HepG2 (cell line): ENCODE measurements around the gene SLC25A25. TPM values are rescaled to one million over a fixed set of nuclear protein-coding genes. Genes with fewer than 3 reads are reported as not detected.

Experiments
- ATAC-seq: fragments of 200-7000 bp; cut with Tn5 transposase; 3 replicates; pipeline ENCODE4 v1.9.1; 2020; ENCODE audit warnings: mild to moderate bottlenecking, moderate library complexity
- BruUV-seq: library from RNA; stranded (reverse); fragments of 400-500 nt; replicated peaks from 2 replicates; lab custom pipeline; 2021; lab: Mats Ljungman, UMichigan
- CTCF ChIA-PET: fragments of 300-600 bp; formaldehyde crosslinking; extraction: SDS; loops from one replicate; lab custom pipeline; 2021; ENCODE audit warnings: low total read pairs, inconsistent platforms, low intra/inter-chr PET ratio; lab: Yijun Ruan, JAX
- POLR2A ChIA-PET: fragments of 350-600 bp; sonication (Branson Sonifier 250); formaldehyde crosslinking; loops from one replicate; lab custom pipeline; 2020; ENCODE audit warnings: antibody characterized with exemption, inconsistent platforms; lab: Yijun Ruan, JAX
- DNase-seq: peaks from one replicate; pipeline ENCODE4 v3.0.0-alpha.2; 2015; ENCODE audit warnings: low spot score
- FAIRE-seq: peaks from 3 replicates; lab custom pipeline; 2011; peaks lifted over from hg19 to GRCh38; lab: Jason Lieb, UNC
- H2AFZ ChIP-seq: one replicate; pipeline ENCODE4 v1.6.1; 2011; ENCODE audit warnings: low read length, inconsistent platforms
- H3K27ac ChIP-seq: fragments of 300-600 bp; 3 replicates; pipeline ENCODE4 v1.8.0; 2011; ENCODE audit warnings: mixed run types, mild to moderate bottlenecking, mixed read lengths, low read length, inconsistent platforms; ENCODE audit not compliant: insufficient read depth; ENCODE audit errors: extremely low read length
- H3K27me3 ChIP-seq, 2 experiments: fragments of 200-600 bp in 1 of 2; 2 replicates in 1 of 2; 3 replicates in 1 of 2; pipeline versions ENCODE4 v1.6.0 to v1.8.0; 2011; ENCODE audit warnings: low read length in 2 of 2, mild to moderate bottlenecking in 2 of 2, moderate library complexity in 2 of 2, inconsistent platforms in 1 of 2; ENCODE audit not compliant: insufficient read depth in 2 of 2, control insufficient read depth in 1 of 2
- H3K36me3 ChIP-seq, 2 experiments: fragments of 200-600 bp in 1 of 2; replicated peaks in 1 of 2; 2 replicates in 1 of 2; 3 replicates in 1 of 2; pipeline versions ENCODE4 v1.5.1 to v1.8.0; 2011; ENCODE audit warnings: low read length in 2 of 2, inconsistent platforms in 1 of 2; ENCODE audit not compliant: insufficient read depth in 2 of 2, control insufficient read depth in 1 of 2
- H3K4me1 ChIP-seq: 2 replicates; pipeline ENCODE4 v1.5.1; 2012; ENCODE audit warnings: low read length, inconsistent platforms; ENCODE audit not compliant: insufficient read depth
- H3K4me2 ChIP-seq: 2 replicates; pipeline ENCODE4 v1.6.0; 2011; ENCODE audit warnings: low read depth, low read length, inconsistent platforms
- H3K4me3 ChIP-seq, 3 experiments: fragments of 200-600 bp in 1 of 3; sonication (generic), shearing (Covaris generic) in 1 of 3; replicated peaks in 1 of 3; 2 replicates each; pipeline ENCODE4 v1.5.1; 2011 to 2016; ENCODE audit warnings: low read length in 3 of 3, inconsistent platforms in 2 of 3, low read depth in 2 of 3, mild to moderate bottlenecking in 2 of 3, control low read depth in 1 of 3, mixed read lengths in 1 of 3; ENCODE audit not compliant: insufficient read depth in 1 of 3
- H3K79me2 ChIP-seq: one replicate; pipeline ENCODE4 v1.6.1; 2011; ENCODE audit warnings: low read length, inconsistent platforms; ENCODE audit not compliant: insufficient read depth
- H3K9ac ChIP-seq: 2 replicates; pipeline ENCODE4 v1.6.0; 2011; ENCODE audit warnings: mild to moderate bottlenecking, low read depth, low read length, inconsistent platforms; ENCODE audit not compliant: insufficient read depth
- H3K9me3 ChIP-seq: 2 replicates; pipeline ENCODE4 v1.5.1; 2012; ENCODE audit warnings: mild to moderate bottlenecking, low read length
- H4K20me1 ChIP-seq: 2 replicates; pipeline ENCODE4 v1.6.0; 2011; ENCODE audit warnings: inconsistent platforms, mild to moderate bottlenecking, low read length, moderate library complexity; ENCODE audit not compliant: insufficient read depth
- EP300 ChIP-seq, 3 experiments: sonication (generic) in 1 of 3; formaldehyde crosslinking in 1 of 3; IDR thresholded peaks; 2 replicates each; pipeline versions ENCODE4 v1.5.1 to v1.6.1; 2011 to 2020; ENCODE audit warnings: low read depth in 2 of 3, low read length in 2 of 3, borderline replicate concordance in 1 of 3, improper control_type of control experiment in 1 of 3, mild to moderate bottlenecking in 1 of 3, missing genetic modification reagents in 1 of 3, moderate library complexity in 1 of 3
- ISX ChIP-seq: sonication (generic); formaldehyde crosslinking; conservative IDR thresholded peaks from 2 replicates; pipeline ENCODE4 v1.5.0; 2020; ENCODE audit warnings: missing genetic modification reagents
- KLF15 ChIP-seq: sonication (generic); formaldehyde crosslinking; IDR thresholded peaks from 2 replicates; pipeline ENCODE4 v1.8.1; 2023; ENCODE audit warnings: borderline replicate concordance, mild to moderate bottlenecking, inconsistent platforms, missing genetic modification reagents, mixed read lengths
- RBFOX2 ChIP-seq: fragments of 200-400 bp; formaldehyde crosslinking; IDR thresholded peaks from 2 replicates; pipeline ENCODE4 v1.6.1; 2017; ENCODE audit warnings: low read depth, mild to moderate bottlenecking, low read length
- SMARCE1 ChIP-seq: fragments of 450-650 bp; IDR thresholded peaks from 2 replicates; pipeline ENCODE4 v1.6.1; 2017; ENCODE audit warnings: borderline replicate concordance
- THRA ChIP-seq: sonication (generic); formaldehyde crosslinking; IDR thresholded peaks from 2 replicates; pipeline ENCODE4 v1.4.0; 2020; ENCODE audit warnings: missing genetic modification reagents, borderline replicate concordance
- TOE1 ChIP-seq: sonication (generic); formaldehyde crosslinking; IDR thresholded peaks from 2 replicates; pipeline ENCODE4 v1.4.0; 2020; ENCODE audit warnings: mild to moderate bottlenecking, missing genetic modification reagents
- ZBTB1 ChIP-seq: sonication (generic); formaldehyde crosslinking; IDR thresholded peaks from 2 replicates; pipeline ENCODE4 v1.4.0; 2020; ENCODE audit warnings: missing genetic modification reagents, borderline replicate concordance
- ZBTB25 ChIP-seq: IDR thresholded peaks from 2 replicates; pipeline ENCODE4 v1.6.1; 2018; ENCODE audit warnings: missing genetic modification reagents
- ZNF18 ChIP-seq: sonication (generic); formaldehyde crosslinking; IDR thresholded peaks from 2 replicates; pipeline ENCODE4 v1.8.0; 2022; ENCODE audit warnings: mild to moderate bottlenecking, missing genetic modification reagents; ENCODE audit not compliant: insufficient replicate concordance
- ZNF230 ChIP-seq: sonication (generic); formaldehyde crosslinking; IDR thresholded peaks from 2 replicates; pipeline ENCODE4 v1.4.0; 2020; ENCODE audit warnings: mild to moderate bottlenecking, missing genetic modification reagents
- ZNF616 ChIP-seq: sonication (generic); formaldehyde crosslinking; IDR thresholded peaks from 2 replicates; pipeline ENCODE4 v1.5.0; 2020; ENCODE audit warnings: low read depth, mild to moderate bottlenecking, missing genetic modification reagents
- ZNF709 ChIP-seq: sonication (generic); formaldehyde crosslinking; IDR thresholded peaks from 2 replicates; pipeline ENCODE4 v1.5.0; 2020; ENCODE audit warnings: mild to moderate bottlenecking, missing genetic modification reagents
- ZNF816 ChIP-seq: sonication (generic); formaldehyde crosslinking; IDR thresholded peaks from 2 replicates; pipeline ENCODE4 v1.8.0; 2022; ENCODE audit warnings: missing genetic modification reagents, mild to moderate bottlenecking, borderline replicate concordance
- ZNF883 ChIP-seq: sonication (generic); formaldehyde crosslinking; IDR thresholded peaks from 2 replicates; pipeline ENCODE4 v1.5.1; 2020; ENCODE audit warnings: mild to moderate bottlenecking, missing genetic modification reagents; ENCODE audit errors: not compliant biosample characterization
- WGBS: methylation state at CpG from one replicate; pipeline ENCODE4 v1.1.6; 2017; ENCODE audit warnings: low lambda C conversion rate; 5-methylcytosine and 5-hydroxymethylcytosine counted together
- in situ Hi-C: cut with HindIII; loops from 2 replicates; pipeline ENCODE4 v1.10.0; 2017; ENCODE audit warnings: low pct_unique_long_range_greater_than_20kb; ENCODE audit not compliant: extremely low pct_ligation_motif_present
- intact Hi-C: fragments of 100-400 bp; cut with micrococcal nuclease; formaldehyde crosslinking; loops from one replicate; pipeline ENCODE4 v1.10.0; 2022; ENCODE audit not compliant: unreplicated experiment
- polyA plus RNA-seq, 8 experiments: library from polyadenylated mRNA; depleted of rRNA in 3 of 8; stranded (reverse) in 7 of 8; unstranded in 1 of 8; fragments of >200 nt; fragmentation: Illumina TruSeq in 4 of 8; extraction: Trizol in 4 of 8; gene quantifications; 2 replicates each; pipeline versions ENCODE4 v1.2.1 to v1.2.3, GENCODE V29; 2011 to 2016; ENCODE audit warnings: low read depth in 4 of 8, missing spikeins in 1 of 8, mixed read lengths in 1 of 8; ENCODE audit not compliant: insufficient read depth in 1 of 8
- total RNA-seq, 5 experiments: library from RNA; depleted of rRNA; stranded (reverse); fragments of >200 nt; fragmentation: Illumina TruSeq; extraction: Trizol; gene quantifications; 2 replicates each; pipeline ENCODE4 v1.2.3, GENCODE V29; 2016; ENCODE audit warnings: low read depth in 1 of 5

SLC25A25 gene
- total and polyA plus RNA-seq, 2 of the 13 experiments (the other 11 are each of a cell fraction or from before 2014, with no cell fraction given) = 10.5 to 24.8 TPM

GRCh38 chr9:128145951-128146351, 77.9 kb downstream of the SLC25A25 start:
- intact Hi-C loops = no loop called here
- 43% methylated on average over 6 of the region's 13 CpGs for WGBS
- no peaks in the 10 kb centered on the region for H3K36me3 ChIP-seq
- no peak overlapping the region for H3K9ac ChIP-seq
- TF ChIP-seq RBFOX2 (no peak), ZNF616 (CRISPR knock-in tag) (no peak), THRA (CRISPR knock-in tag) (no peak), ZNF709 (no peak), ZBTB1 (no peak), ZNF883 (CRISPR knock-in tag) (no peak), ISX (no peak), ZNF816 (CRISPR knock-in tag) (no peak), KLF15 (CRISPR knock-in tag) (no peak), EP300 (IDR thresholded peaks at IDR 0.05; ENCODE audit: low read depth in 2 of 2, low read length in 2 of 2) (no peak), EP300 (CRISPR knock-in tag; IDR thresholded peaks at IDR 0.05; ENCODE audit: borderline replicate concordance) (no peak), ZNF18 (CRISPR knock-in tag) (no peak), ZBTB25 (no peak), ZNF230 (no peak), SMARCE1 (no peak), TOE1 (CRISPR knock-in tag) (no peak)
- in situ Hi-C loops = no loop called here
- ATAC-seq (no peak), FAIRE-seq (no peak), DNase-seq (no peak)
- CTCF ChIA-PET = no interaction called here
- H2AFZ ChIP-seq = no peak overlapping the region
- no TSS peak for BruUV-seq
- no peaks in the 10 kb centered on the region for H3K9me3 ChIP-seq
- no peak overlapping the region for H3K4me2 ChIP-seq
- peaks cover 3 to 26% of the 10 kb centered on the region in 2 experiments; a peak in 4 of 5 replicates for H3K27me3 ChIP-seq
- H3K79me2 ChIP-seq = no peaks in the 10 kb centered on the region
- H3K4me1 ChIP-seq = peaks cover 68% of the 10 kb centered on the region
- POLR2A ChIA-PET = interaction anchor here (3.1 kb wide), 1 partner anchor 14 kb away, joined by 16 read pairs; the partner anchor contains the start of gene BBLN
- H4K20me1 ChIP-seq = no peaks in the 10 kb centered on the region
- H3K27ac ChIP-seq = no peak overlapping the region
- no peak overlapping the region for H3K4me3 ChIP-seq
